ENCODE data around the gene RPL39L. TPM values are rescaled to one million over a fixed set of nuclear protein-coding genes. Genes with fewer than 3 reads are reported as not detected.
A peak's percentile ranks its signal among the peaks of the same experiment; 100 is the strongest.
"Not testable (repeated sequence)": the region's sequence is repeated elsewhere in the genome, so short reads cannot be mapped to it uniquely, and the experiment has no call there.

RPL39L gene
- total RNA-seq, 4 donors from 2014 or later = 2.4 to 18.6 (median 12.4) TPM

GRCh38 chr3:187183903-187184302 is 44.6 kb upstream of the RPL39L start:
- peak overlapping the region in 1 of 4 donors; percentile 13 for H3K27ac ChIP-seq
- no peaks in the 10 kb centered on the region for H3K36me3 ChIP-seq
- TF ChIP-seq CTCF (IDR thresholded peaks at IDR 0.05) = no peak
- no peak for TF ChIP-seq POLR2A (IDR thresholded peaks at IDR 0.05)
- H3K4me3 ChIP-seq = no peak overlapping the region
- no peak for DNase-seq
- WGBS, 2 donors = 80 to 86% methylated on average over 5 to 6 of the region's 6 CpGs
- no peaks in the 10 kb centered on the region for H3K9me3 ChIP-seq
- intact Hi-C loops (cut with DNase I) = no loop called here
- peaks cover 7 to 37% (median 29%) of the 10 kb centered on the region in 3 donors for H3K4me1 ChIP-seq
- no peaks in the 10 kb centered on the region for H3K27me3 ChIP-seq

GRCh38 chr3:187183210-187183862 is 44.0 kb upstream of the RPL39L start:
- peaks cover 7 to 33% (median 25%) of the 10 kb centered on the region in 3 donors for H3K4me1 ChIP-seq
- no peak for TF ChIP-seq POLR2A (IDR thresholded peaks at IDR 0.05)
- no peak for TF ChIP-seq CTCF (IDR thresholded peaks at IDR 0.05)
- no peaks in the 10 kb centered on the region for H3K27me3 ChIP-seq
- no peak overlapping the region for H3K4me3 ChIP-seq
- no peak for DNase-seq
- H3K36me3 ChIP-seq = no peaks in the 10 kb centered on the region
- 39 to 45% methylated on average over 7 of the region's 7 CpGs for WGBS, 2 donors
- intact Hi-C loops (cut with DNase I) = no loop called here
- peak overlapping the region; percentile 1 to 31 (median 22) for H3K27ac ChIP-seq
- no peaks in the 10 kb centered on the region for H3K9me3 ChIP-seq

- 82 to 85% methylated on average over 7 of the region's 7 CpGs for WGBS, 2 donors
- DNase-seq = no peak
- H3K27me3 ChIP-seq = no peaks in the 10 kb centered on the region
- no peak overlapping the region for H3K27ac ChIP-seq
- intact Hi-C loops (cut with DNase I) = no loop called here
- TF ChIP-seq CTCF (IDR thresholded peaks at IDR 0.05) (no peak), POLR2A (IDR thresholded peaks at IDR 0.05) (no peak)
- no peak overlapping the region for H3K4me3 ChIP-seq
- no peaks in the 10 kb centered on the region for H3K36me3 ChIP-seq
- H3K4me1 ChIP-seq = peaks cover 6 to 24% (median 16%) of the 10 kb centered on the region in 3 donors
- no peaks in the 10 kb centered on the region for H3K9me3 ChIP-seq
Measured at GRCh38 chr3:187181454-187182170, 42.3 kb upstream of the RPL39L start.

GRCh38 chr3:187172929-187173328 is 33.6 kb upstream of the RPL39L start:
- H3K27ac ChIP-seq = peak overlapping the region in 1 of 4 donors; percentile 45
- peaks cover 7 to 33% (median 10%) of the 10 kb centered on the region in 3 donors for H3K4me1 ChIP-seq
- TF ChIP-seq POLR2A (IDR thresholded peaks at IDR 0.05) (no peak), CTCF (IDR thresholded peaks at IDR 0.05) (no peak)
- no peaks in the 10 kb centered on the region for H3K36me3 ChIP-seq
- intact Hi-C loops (cut with DNase I) = no loop called here
- no peaks in the 10 kb centered on the region for H3K9me3 ChIP-seq
- no peak overlapping the region for H3K4me3 ChIP-seq
- no peaks in the 10 kb centered on the region for H3K27me3 ChIP-seq
- WGBS, 2 donors = 78 to 81% methylated on average over 2 of the region's 2 CpGs
- DNase-seq = no peak

- intact Hi-C loops (cut with DNase I); H3K4me3 ChIP-seq; H3K27ac ChIP-seq; H3K36me3 ChIP-seq; DNase-seq; H3K27me3 ChIP-seq; H3K9me3 ChIP-seq: not testable (repeated sequence)
- 83 to 95% methylated on average over 5 of the region's 5 CpGs for WGBS, 2 donors
- peaks cover 7 to 33% (median 10%) of the 10 kb centered on the region in 3 donors for H3K4me1 ChIP-seq
Measured at GRCh38 chr3:187170911-187171310, 31.6 kb upstream of the RPL39L start.
